Activated CD4-positive, alpha-beta T cell treated with anti-CD3 and anti-CD28 coated beads, Interleukin-2, amount 10 ng/mL, durations not matched to agents 7 days and 5 days (primary cell): ENCODE data around the gene PICK1. TPM values are rescaled to one million over a fixed set of nuclear protein-coding genes. Genes with fewer than 3 reads are reported as not detected.

Experiments used
- CTCF ChIA-PET: fragments of 350-600 bp; sonication (Branson Sonifier 250); formaldehyde crosslinking; loops from one replicate; lab custom pipeline; 2021; ENCODE audit warnings: antibody characterized with exemption; lab: Charles Lee
- POLR2A ChIA-PET: fragments of 350-600 bp; sonication (Branson Sonifier 250); formaldehyde crosslinking; loops from one replicate; lab custom pipeline; 2021; ENCODE audit warnings: antibody characterized with exemption; lab: Charles Lee
- DNase-seq: peaks from one replicate; pipeline ENCODE4 v3.0.0-alpha.2; 2020
- H3K27ac Mint-ChIP-seq: one replicate; pipeline ENCODE4 v1.8.0; 2021; ENCODE audit warnings: mild to moderate bottlenecking, moderate library complexity, mixed read lengths
- H3K27me3 Mint-ChIP-seq: one replicate; pipeline ENCODE4 v1.8.0; 2021; ENCODE audit warnings: mixed read lengths
- H3K36me3 Mint-ChIP-seq: one replicate; pipeline ENCODE4 v1.8.0; 2021; ENCODE audit warnings: low read depth, mixed read lengths
- H3K4me1 Mint-ChIP-seq: one replicate; pipeline ENCODE4 v1.8.0; 2021; ENCODE audit warnings: mixed read lengths
- H3K4me3 Mint-ChIP-seq: one replicate; pipeline ENCODE4 v1.8.0; 2021; ENCODE audit warnings: mild to moderate bottlenecking, moderate library complexity, mixed read lengths
- H3K9me3 Mint-ChIP-seq: one replicate; pipeline ENCODE4 v1.8.0; 2021; ENCODE audit warnings: mixed read lengths
- total RNA-seq, 2 experiments: library from RNA; stranded (reverse); gene quantifications; one replicate each; pipeline ENCODE4 v1.2.3, GENCODE V29; 2021

PICK1 gene
- total RNA-seq, 2 experiments from 2014 or later = 15.2 to 15.4 TPM

- CTCF ChIA-PET = interaction anchor here (1.5 kb wide), 1 partner anchor 34 kb away, joined by 5 read pairs; no protein-coding TSS in a partner anchor
- peaks cover 22% of the 10 kb centered on the region for H3K27me3 Mint-ChIP-seq
- no peaks in the 10 kb centered on the region for H3K36me3 Mint-ChIP-seq
- POLR2A ChIA-PET = no interaction called here
- no peak for DNase-seq
- H3K9me3 Mint-ChIP-seq = no peaks in the 10 kb centered on the region
- H3K4me1 Mint-ChIP-seq = peaks cover 4% of the 10 kb centered on the region
- no peak overlapping the region for H3K27ac Mint-ChIP-seq
- no peak overlapping the region for H3K4me3 Mint-ChIP-seq
These were observed 29.0 kb downstream of the PICK1 start for GRCh38 chr22:38086001-38086845.

- peaks cover 4% of the 10 kb centered on the region for H3K4me1 Mint-ChIP-seq
- DNase-seq = no peak
- ChIA-PET POLR2A (no interaction called here), CTCF (interaction anchor here (1.5 kb wide), 1 partner anchor 35 kb away, joined by 5 read pairs; no protein-coding TSS in a partner anchor)
- H3K36me3 Mint-ChIP-seq = no peaks in the 10 kb centered on the region
- no peak overlapping the region for H3K4me3 Mint-ChIP-seq
- H3K9me3 Mint-ChIP-seq = no peaks in the 10 kb centered on the region
- no peak overlapping the region for H3K27ac Mint-ChIP-seq
- H3K27me3 Mint-ChIP-seq = peaks cover 18% of the 10 kb centered on the region
These were observed 29.7 kb downstream of the PICK1 start for GRCh38 chr22:38086942-38087341.

- no peak overlapping the region for H3K4me3 Mint-ChIP-seq
- peaks cover 16% of the 10 kb centered on the region for H3K27me3 Mint-ChIP-seq
- no peaks in the 10 kb centered on the region for H3K36me3 Mint-ChIP-seq
- CTCF ChIA-PET = interaction anchor here (1.5 kb wide), 1 partner anchor 35 kb away, joined by 5 read pairs; no protein-coding TSS in a partner anchor
- no peaks in the 10 kb centered on the region for H3K9me3 Mint-ChIP-seq
- peaks cover 4% of the 10 kb centered on the region for H3K4me1 Mint-ChIP-seq
- POLR2A ChIA-PET = no interaction called here
- no peak for DNase-seq
- H3K27ac Mint-ChIP-seq = no peak overlapping the region
These were observed 30.7 kb downstream of the PICK1 start for GRCh38 chr22:38087855-38088254.

- Mint-ChIP-seq H3K4me1 (peaks cover 4% of the 10 kb centered on the region), H3K9me3 (no peaks in the 10 kb centered on the region), H3K4me3 (no peak overlapping the region), H3K27me3 (peaks cover 10% of the 10 kb centered on the region), H3K36me3 (no peaks in the 10 kb centered on the region), H3K27ac (no peak overlapping the region)
- CTCF ChIA-PET = interaction anchor here (0.7 to 0.8 kb wide), 2 partner anchors 10 to 611 kb away, joined by 3 read pairs; no protein-coding TSS in a partner anchor
- DNase-seq = no peak
- POLR2A ChIA-PET = interaction anchor here (0.5 kb wide), 1 partner anchor 56 kb away, joined by 3 read pairs; no protein-coding TSS in a partner anchor
These were observed 31.6 kb downstream of the PICK1 start for GRCh38 chr22:38088629-38089473.

- peaks cover 4% of the 10 kb centered on the region for H3K4me1 Mint-ChIP-seq
- H3K4me3 Mint-ChIP-seq = no peak overlapping the region
- peaks cover 10% of the 10 kb centered on the region for H3K27me3 Mint-ChIP-seq
- no peak overlapping the region for H3K27ac Mint-ChIP-seq
- no peaks in the 10 kb centered on the region for H3K9me3 Mint-ChIP-seq
- no peak for DNase-seq
- H3K36me3 Mint-ChIP-seq = no peaks in the 10 kb centered on the region
- ChIA-PET POLR2A (no interaction called here), CTCF (interaction anchor here (0.8 kb wide), 1 partner anchor 10 kb away, joined by 3 read pairs; no protein-coding TSS in a partner anchor)
These were observed 32.3 kb downstream of the PICK1 start for GRCh38 chr22:38089474-38089851.

GRCh38 chr22:38097058-38097457 lies 39.9 kb downstream of the PICK1 start:
- no peak for DNase-seq
- CTCF ChIA-PET = interaction anchor here (1.0 kb wide), 1 partner anchor 44 kb away, joined by 3 read pairs; no protein-coding TSS in a partner anchor
- Mint-ChIP-seq H3K9me3 (no peaks in the 10 kb centered on the region), H3K27me3 (no peaks in the 10 kb centered on the region), H3K4me1 (no peaks in the 10 kb centered on the region), H3K4me3 (no peak overlapping the region), H3K27ac (no peak overlapping the region), H3K36me3 (no peaks in the 10 kb centered on the region)
- POLR2A ChIA-PET = no interaction called here

- DNase-seq = no peak
- no peak overlapping the region for H3K4me3 Mint-ChIP-seq
- H3K9me3 Mint-ChIP-seq = no peaks in the 10 kb centered on the region
- no peaks in the 10 kb centered on the region for H3K36me3 Mint-ChIP-seq
- no peaks in the 10 kb centered on the region for H3K27me3 Mint-ChIP-seq
- ChIA-PET POLR2A (no interaction called here), CTCF (interaction anchor here (0.6 to 1.0 kb wide), 4 partner anchors 13 to 534 kb away, joined by 3 read pairs; partner anchors contain the start of gene SLC16A8)
- H3K4me1 Mint-ChIP-seq = no peaks in the 10 kb centered on the region
- no peak overlapping the region for H3K27ac Mint-ChIP-seq
These were observed 40.6 kb downstream of the PICK1 start for GRCh38 chr22:38097557-38098409.

- no peaks in the 10 kb centered on the region for H3K9me3 Mint-ChIP-seq
- H3K27ac Mint-ChIP-seq = no peak overlapping the region
- POLR2A ChIA-PET = no interaction called here
These were observed 41.4 kb downstream of the PICK1 start for GRCh38 chr22:38098410-38099249.

GRCh38 chr22:38103641-38104040 lies 46.4 kb downstream of the PICK1 start:
- no peaks in the 10 kb centered on the region for H3K9me3 Mint-ChIP-seq
- no peaks in the 10 kb centered on the region for H3K36me3 Mint-ChIP-seq
- DNase-seq = no peak
- H3K27ac Mint-ChIP-seq = peak overlapping the region; percentile 36
- H3K27me3 Mint-ChIP-seq = no peaks in the 10 kb centered on the region
- H3K4me1 Mint-ChIP-seq = peaks cover 17% of the 10 kb centered on the region
- ChIA-PET POLR2A (no interaction called here), CTCF (interaction anchor here (0.6 kb wide), 1 partner anchor 210 kb away, joined by 3 read pairs; no protein-coding TSS in a partner anchor)
- no peak overlapping the region for H3K4me3 Mint-ChIP-seq

More at GRCh38 chr22:38098410-38099249, 41.4 kb downstream of the PICK1 start:
- DNase-seq = no peak
- no peaks in the 10 kb centered on the region for H3K4me1 Mint-ChIP-seq
- CTCF ChIA-PET = interaction anchor here (0.6 to 1.0 kb wide), 4 partner anchors 9 to 535 kb away, joined by 3 read pairs; partner anchors contain the start of gene SLC16A8
- no peaks in the 10 kb centered on the region for H3K36me3 Mint-ChIP-seq
- no peak overlapping the region for H3K4me3 Mint-ChIP-seq
- H3K27me3 Mint-ChIP-seq = no peaks in the 10 kb centered on the region

GRCh38 chr22:38104084-38104483 lies 46.9 kb downstream of the PICK1 start:
- DNase-seq = no peak
- Mint-ChIP-seq H3K36me3 (no peaks in the 10 kb centered on the region), H3K27ac (no peak overlapping the region), H3K4me3 (no peak overlapping the region), H3K4me1 (peaks cover 17% of the 10 kb centered on the region), H3K9me3 (no peaks in the 10 kb centered on the region), H3K27me3 (no peaks in the 10 kb centered on the region)
- POLR2A ChIA-PET = no interaction called here
- CTCF ChIA-PET = no interaction called here

- no peak for DNase-seq
- Mint-ChIP-seq H3K36me3 (no peaks in the 10 kb centered on the region), H3K27me3 (no peaks in the 10 kb centered on the region), H3K27ac (no peak overlapping the region), H3K4me3 (no peak overlapping the region), H3K9me3 (no peaks in the 10 kb centered on the region), H3K4me1 (peaks cover 17% of the 10 kb centered on the region)
- POLR2A ChIA-PET = no interaction called here
- CTCF ChIA-PET = interaction anchor here (0.6 to 1.0 kb wide), 2 partner anchors 10 to 123 kb away, joined by 3 read pairs; no protein-coding TSS in a partner anchor
These were observed 49.8 kb downstream of the PICK1 start for GRCh38 chr22:38106814-38107578.
